Adipose tissue (tissue), 3 donors: ENCODE measurements around the gene CCR3. TPM values are rescaled to one million over a fixed set of nuclear protein-coding genes. Genes with fewer than 3 reads are reported as not detected.

Experiments used
- H3K27ac ChIP-seq: one replicate; pipeline ENCODE4 v1.5.1; 2013; ENCODE audit warnings: low read depth, low read length
- WGBS, 3 donors: extraction: QIAGEN DNeasy Blood & Tissue Kit; methylation state at CpG; one replicate each; pipeline ENCODE4 v1.1.7; 2013; 5-methylcytosine and 5-hydroxymethylcytosine counted together
- polyA plus RNA-seq, 3 donors: library from polyadenylated mRNA; stranded (reverse); fragments of 200-250 nt; gene quantifications; one replicate each; pipeline ENCODE4 v1.2.3, GENCODE V29; 2013
- donor health status: healthy with polysubstance abuse.
- donor health status: Bipolar disorder and iron deficiency.
- donor health status: healthy.

The CCR3 gene
- polyA plus RNA-seq, 3 donors = 0.04 TPM; not detected in 2

- 82 to 91% (median 82%) methylated on average over 5 of the region's 5 CpGs for WGBS, 3 donors
- H3K27ac ChIP-seq = no peak overlapping the region
These were observed 43.8 kb downstream of the CCR3 start for GRCh38 chr3:46285931-46286619.

GRCh38 chr3:46286947-46287565, 44.8 kb downstream of the CCR3 start:
- WGBS, 3 donors = 72 to 80% (median 72%) methylated on average over 5 of the region's 5 CpGs
- H3K27ac ChIP-seq = no peak overlapping the region

- 68 to 96% (median 94%) methylated on average over 1 of the region's 1 CpG for WGBS, 3 donors
- H3K27ac ChIP-seq = no peak overlapping the region
These were observed 47.3 kb downstream of the CCR3 start for GRCh38 chr3:46289551-46289950.

GRCh38 chr3:46289966-46290365, 47.7 kb downstream of the CCR3 start:
- H3K27ac ChIP-seq = no peak overlapping the region
- WGBS, 3 donors = 59 to 78% (median 68%) methylated on average over 2 of the region's 2 CpGs

GRCh38 chr3:46291046-46291445, 48.8 kb downstream of the CCR3 start:
- 63 to 80% (median 80%) methylated on average over 2 of the region's 2 CpGs for WGBS, 3 donors
- H3K27ac ChIP-seq = no peak overlapping the region

GRCh38 chr3:46293035-46293724, 50.9 kb downstream of the CCR3 start:
- no peak overlapping the region for H3K27ac ChIP-seq
- WGBS, 3 donors = 73 to 91% (median 76%) methylated on average over 2 of the region's 2 CpGs

- WGBS, 3 donors = 63 to 72% (median 71%) methylated on average over 4 of the region's 4 CpGs
These were observed 52.0 kb downstream of the CCR3 start for GRCh38 chr3:46293991-46294833.

GRCh38 chr3:46296826-46297225, 54.6 kb downstream of the CCR3 start:
- H3K27ac ChIP-seq = no peak overlapping the region
- 50 to 100% (median 88%) methylated on average over 1 of the region's 1 CpG for WGBS, 3 donors

More at GRCh38 chr3:46293991-46294833, 52.0 kb downstream of the CCR3 start:
- H3K27ac ChIP-seq = no peak overlapping the region

- WGBS, 3 donors = 44 to 69% (median 56%) methylated on average over 9 of the region's 9 CpGs
- no peak overlapping the region for H3K27ac ChIP-seq
These were observed 55.6 kb downstream of the CCR3 start for GRCh38 chr3:46297658-46298423.

GRCh38 chr3:46298871-46299607, 56.8 kb downstream of the CCR3 start:
- WGBS, 3 donors = 72 to 79% (median 75%) methylated on average over 9 of the region's 9 CpGs
- no peak overlapping the region for H3K27ac ChIP-seq

GRCh38 chr3:46299608-46300460, 57.6 kb downstream of the CCR3 start:
- WGBS, 3 donors = 54 to 67% (median 65%) methylated on average over 5 of the region's 5 CpGs
- no peak overlapping the region for H3K27ac ChIP-seq

- WGBS, 3 donors = 53 to 78% (median 61%) methylated on average over 3 of the region's 3 CpGs
- H3K27ac ChIP-seq = no peak overlapping the region
These were observed 58.2 kb downstream of the CCR3 start for GRCh38 chr3:46300461-46300789.

GRCh38 chr3:46301122-46301835, 59.0 kb downstream of the CCR3 start:
- WGBS, 3 donors = 51 to 76% (median 62%) methylated on average over 7 of the region's 7 CpGs
- H3K27ac ChIP-seq = no peak overlapping the region

GRCh38 chr3:46303240-46303639, 61.0 kb downstream of the CCR3 start:
- H3K27ac ChIP-seq = no peak overlapping the region
- 58 to 91% (median 87%) methylated on average over 3 of the region's 3 CpGs for WGBS, 3 donors

GRCh38 chr3:46304739-46305138, 62.5 kb downstream of the CCR3 start:
- WGBS, 3 donors = 87 to 92% (median 90%) methylated on average over 3 of the region's 3 CpGs
- H3K27ac ChIP-seq = no peak overlapping the region

GRCh38 chr3:46312991-46313390, 70.7 kb downstream of the CCR3 start:
- H3K27ac ChIP-seq = no peak overlapping the region
- 65 to 74% (median 68%) methylated on average over 1 of the region's 1 CpG for WGBS, 3 donors
